OCI-M1 (cell line): ENCODE measurements around the gene SLC33A1.
"Not testable (repeated sequence)": the region's sequence is repeated elsewhere in the genome, so short reads cannot be mapped to it uniquely, and the experiment has no call there.

Source experiments
- DNase-seq: peaks from one replicate; lab custom pipeline; 2025; lab: John Stamatoyannopoulos, UW

Gene SLC33A1

DNA sequence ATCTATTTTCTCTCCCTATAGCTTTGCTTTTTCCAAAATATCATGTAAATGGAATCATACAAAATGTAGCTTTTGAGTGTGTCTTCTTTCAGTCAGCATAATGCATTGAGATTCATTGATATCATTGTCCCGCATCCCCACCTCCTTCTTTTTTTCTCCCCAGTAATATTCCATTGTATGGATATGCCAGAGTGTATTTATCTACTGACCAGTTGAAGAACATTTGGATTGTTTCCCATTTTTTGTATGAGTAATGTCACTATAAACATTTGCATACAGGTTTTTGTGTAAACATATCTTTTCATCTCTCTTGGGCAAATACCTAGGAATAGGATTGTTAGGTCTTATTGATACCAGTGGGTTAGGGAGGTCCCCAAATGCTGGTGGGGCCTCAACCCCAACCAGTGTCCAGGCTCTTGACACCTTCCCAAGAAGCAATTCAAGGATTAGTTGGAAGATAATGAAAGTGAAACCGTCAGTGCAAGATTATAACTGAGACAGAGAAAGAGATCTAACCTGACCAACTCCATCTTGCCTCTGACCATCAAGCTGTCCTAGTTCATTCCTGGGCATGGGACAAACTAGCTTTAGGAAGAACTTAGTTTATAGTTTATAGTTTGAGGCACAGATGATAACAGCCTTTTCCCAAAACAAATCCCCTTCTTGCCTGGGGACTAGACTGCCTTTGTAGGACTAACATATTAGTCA, 7.4 kb upstream of the SLC33A1 start:
- peak; percentile 8 for DNase-seq

DNA sequence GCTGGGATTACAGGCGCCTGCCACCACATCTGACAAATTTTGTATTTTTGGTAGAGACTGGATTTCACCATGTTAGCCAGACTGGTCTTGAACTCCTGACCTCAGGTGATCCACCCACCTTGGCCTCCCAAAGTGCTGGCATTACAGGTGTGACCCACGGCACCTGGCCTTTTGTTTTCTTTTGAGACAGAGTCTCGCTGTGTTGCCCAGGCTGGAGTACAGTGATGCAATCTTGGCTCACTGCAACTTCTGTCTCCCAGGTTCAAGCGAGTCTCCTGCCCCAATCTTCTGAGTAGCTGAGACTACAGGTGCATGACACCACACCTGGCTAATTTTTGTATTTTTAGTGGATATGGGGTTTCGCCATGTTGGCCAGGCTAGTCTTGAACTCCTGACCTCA, 6.2 kb upstream of the SLC33A1 start:
- DNase-seq, result not testable (repeated sequence)

DNA sequence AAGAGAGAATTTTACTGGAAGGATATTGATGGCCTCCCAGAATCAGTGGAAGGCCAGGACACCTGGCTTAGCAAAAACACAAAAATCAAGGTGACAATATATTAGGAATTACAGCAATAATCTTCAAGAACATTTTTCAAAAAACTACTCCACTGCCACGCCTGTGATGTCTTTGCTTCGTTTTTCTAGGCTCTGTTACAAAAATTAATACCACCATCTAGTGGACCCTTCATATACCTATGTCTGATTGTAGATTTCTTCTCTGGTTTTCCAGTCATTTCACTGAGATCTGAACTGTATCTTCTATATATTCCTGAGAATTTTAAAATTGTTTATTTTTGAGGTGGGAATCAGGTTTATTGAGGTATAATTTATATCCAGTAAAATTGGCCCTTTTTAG, 5.6 kb upstream of the SLC33A1 start:
- peak; percentile 74 for DNase-seq

DNA sequence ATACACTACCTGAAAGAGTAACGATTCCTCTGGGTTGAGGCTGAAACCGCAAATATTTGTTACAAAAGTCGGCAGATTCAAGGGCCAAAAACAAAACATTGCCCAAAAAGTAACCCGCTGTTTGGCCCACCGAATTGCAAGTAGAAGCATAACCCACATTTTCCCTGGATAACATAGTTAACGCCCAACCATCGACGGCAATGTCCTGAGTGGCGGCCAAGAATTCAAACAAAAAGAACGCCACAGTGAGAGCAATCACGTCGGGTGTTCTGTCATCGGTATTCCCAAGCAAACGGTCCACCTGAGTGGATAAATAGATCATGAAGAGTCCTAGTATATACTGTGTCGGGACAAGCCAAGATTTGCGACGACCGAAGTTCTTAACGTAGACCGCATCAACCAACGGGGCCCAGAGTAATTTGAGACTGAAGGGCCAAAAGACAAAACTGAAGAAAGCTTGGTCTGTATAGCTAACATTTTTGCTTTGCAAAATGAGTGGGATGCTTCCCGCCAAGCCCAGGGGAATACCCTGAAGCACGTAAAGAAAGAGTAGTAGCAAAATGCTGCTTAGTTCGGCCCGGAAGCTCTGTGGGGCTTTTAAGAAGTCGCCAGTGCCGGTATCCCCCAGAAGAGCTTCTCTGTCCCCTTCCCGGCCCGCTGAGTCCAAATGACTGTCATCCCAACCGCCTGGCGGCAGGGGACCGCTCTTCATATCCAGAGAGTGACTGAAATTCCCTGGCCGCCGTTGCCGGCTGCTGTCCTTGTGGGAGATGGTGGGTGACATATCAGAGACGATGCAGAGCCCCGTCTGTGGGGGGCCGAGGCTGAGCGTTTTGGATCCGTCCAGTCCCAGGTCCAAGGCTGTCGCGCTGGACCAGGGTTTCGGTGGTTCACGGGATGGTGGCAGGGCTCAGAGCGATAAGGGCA, 750 bp downstream of the SLC33A1 start:
- DNase-seq, result peak; percentile 43

DNA sequence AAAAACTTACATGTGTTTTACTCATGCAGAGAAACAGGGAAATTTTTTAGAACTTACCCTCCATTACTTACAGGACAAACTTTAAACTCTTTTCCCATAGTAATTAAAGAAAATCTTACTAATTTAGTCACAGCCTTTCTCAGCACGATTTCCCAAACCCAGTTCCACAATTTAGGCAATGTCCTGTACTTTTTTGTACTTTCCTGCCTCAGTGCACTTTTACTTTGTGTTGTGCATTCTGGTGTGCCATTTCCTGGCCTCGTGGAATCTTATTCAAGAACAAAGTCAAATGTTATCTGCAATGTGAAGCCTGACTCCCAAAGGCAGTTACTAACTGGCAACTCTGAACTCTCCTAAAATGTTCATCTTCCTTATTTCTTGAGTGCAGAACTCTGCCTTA, 1.9 kb downstream of the SLC33A1 start:
- DNase-seq, result peak; percentile 22

DNA sequence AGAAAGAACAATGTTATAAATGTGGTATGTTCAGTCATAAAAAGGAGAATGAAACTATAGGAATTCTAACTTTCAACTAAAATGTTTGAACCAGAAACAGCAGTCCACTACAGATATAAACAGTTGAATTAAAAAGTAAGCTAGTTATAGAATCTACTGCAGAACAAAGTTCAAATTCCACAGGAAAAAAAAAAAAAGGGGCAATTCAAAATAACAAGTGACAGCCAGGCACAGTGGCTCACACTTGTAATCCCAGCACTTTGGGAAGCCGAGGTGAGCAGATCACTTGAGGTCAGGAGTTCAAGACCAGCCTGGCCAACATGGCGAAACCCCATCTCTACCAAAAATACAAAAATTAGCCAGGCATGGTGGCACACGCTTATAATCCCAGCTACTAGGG, 4.8 kb downstream of the SLC33A1 start:
- DNase-seq, result not testable (repeated sequence)

DNA sequence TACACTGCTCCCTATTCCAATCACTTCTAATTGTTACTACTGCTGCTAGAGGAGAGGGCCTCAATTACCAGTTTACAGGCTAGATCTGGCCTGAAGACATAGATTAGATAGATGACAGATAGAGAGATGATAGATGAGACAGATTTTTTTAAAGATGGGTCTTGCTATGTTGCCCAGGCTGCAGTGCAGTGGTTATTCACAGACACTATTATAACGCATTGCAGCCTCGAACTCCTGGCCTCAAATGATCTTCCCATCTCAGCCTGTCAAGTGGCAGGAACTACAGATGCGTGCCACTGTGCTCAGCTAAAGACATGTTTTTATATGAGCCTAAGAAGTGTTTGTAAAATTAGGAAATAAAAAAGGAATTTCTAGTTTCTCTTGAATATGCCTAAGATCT, 6.2 kb downstream of the SLC33A1 start:
- no peak for DNase-seq

DNA sequence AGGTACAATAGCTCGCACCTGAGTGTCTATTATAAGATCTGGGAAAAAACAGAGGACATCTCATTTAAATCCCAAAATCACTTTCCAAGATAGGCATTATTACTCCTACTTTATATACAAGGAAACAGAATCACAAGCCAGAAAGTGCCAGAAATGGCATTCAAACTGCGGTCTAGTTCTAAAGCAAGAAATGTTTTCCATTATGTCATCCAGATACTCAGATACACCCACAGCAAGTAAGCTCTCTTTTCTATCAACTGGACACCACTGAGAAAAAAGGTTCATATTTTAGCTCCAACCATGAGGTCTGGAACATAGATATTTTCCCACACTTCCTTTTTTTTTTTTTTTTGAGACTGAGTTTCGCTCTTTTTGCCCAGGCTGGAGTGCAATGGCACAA, 8.1 kb downstream of the SLC33A1 start:
- DNase-seq, result peak; percentile 39

DNA sequence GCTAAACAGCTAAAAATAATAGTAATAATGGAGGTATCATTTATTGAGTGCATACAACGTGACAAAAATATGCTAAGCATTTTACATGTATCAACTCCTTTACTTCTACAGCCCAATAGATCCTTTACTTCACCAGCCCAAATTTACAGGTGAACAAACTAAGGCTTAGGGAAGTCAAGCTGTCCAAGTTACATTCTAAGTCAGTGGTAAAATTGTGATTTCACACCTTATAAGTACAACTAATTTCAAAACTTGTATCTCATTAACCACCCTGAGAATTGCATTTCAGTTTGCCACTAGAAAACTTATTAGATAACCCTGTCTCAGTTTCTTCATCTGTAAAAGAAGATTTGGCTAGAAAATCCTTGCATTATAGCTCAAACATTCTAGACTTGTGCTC, 10.7 kb downstream of the SLC33A1 start:
- DNase-seq, result no peak

DNA sequence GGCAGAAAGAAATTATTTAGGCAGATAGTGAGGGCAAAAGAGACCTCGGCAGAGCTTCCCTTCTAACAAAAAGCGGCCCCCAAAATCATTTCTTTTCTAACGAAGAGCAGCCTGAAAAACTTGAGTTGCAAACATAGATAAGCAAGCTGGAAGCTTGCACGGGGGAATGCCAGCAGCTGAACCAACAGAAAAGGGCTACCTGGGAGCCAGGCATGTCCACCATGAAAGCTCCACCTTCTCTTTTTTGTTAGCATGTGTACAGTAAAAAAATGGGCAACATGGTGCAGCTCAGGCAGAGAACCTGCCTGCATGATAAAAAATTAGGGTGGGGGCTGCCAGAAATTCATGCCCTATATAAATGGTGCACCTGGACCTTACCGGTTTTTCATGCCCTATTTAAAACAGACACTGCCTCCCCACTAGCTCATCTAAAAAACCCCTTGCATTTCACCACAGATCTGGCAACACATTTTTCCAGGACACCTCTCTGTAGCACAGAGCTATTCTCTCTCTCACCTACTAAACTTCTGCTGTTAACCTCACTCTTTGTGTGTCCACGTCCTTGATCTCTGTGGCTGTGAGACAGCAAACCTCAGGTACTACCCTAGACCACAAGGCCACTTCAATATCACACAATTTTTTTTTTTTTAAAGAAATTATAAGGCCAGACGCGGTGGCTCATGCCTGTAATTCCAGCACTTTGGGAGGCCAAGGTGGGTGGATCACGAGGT, 18.7 kb downstream of the SLC33A1 start:
- peak; percentile 9 for DNase-seq

DNA sequence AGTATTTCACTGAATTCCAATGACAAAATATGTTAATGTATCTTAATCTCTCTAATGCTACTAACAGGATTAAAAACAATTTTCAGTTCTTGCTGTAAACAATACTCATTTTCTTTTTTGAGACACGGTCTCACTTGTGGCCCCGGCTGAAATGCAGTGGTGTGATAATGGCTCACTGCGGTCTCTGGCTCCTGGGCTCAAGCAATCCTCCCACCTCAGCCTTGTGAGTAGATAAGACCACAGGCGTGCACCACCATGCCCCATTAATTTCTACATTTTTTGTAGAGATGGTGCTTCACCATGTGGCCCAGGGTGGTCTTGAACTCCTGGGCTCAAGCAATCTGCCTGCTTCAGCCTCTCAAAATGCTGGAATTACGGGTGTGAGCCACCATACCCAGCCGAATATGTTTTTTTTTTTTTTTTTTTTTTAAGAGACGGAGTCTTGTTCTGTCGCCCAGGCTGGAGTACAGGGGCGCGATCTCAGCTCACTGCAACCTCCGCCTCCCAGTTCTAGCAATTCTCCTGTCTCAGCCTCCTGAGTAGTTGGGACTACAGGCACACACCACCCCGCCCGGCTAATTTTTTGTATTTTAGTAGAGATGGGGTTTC, 25.6 kb downstream of the SLC33A1 start:
- DNase-seq, result peak; percentile 88

DNA sequence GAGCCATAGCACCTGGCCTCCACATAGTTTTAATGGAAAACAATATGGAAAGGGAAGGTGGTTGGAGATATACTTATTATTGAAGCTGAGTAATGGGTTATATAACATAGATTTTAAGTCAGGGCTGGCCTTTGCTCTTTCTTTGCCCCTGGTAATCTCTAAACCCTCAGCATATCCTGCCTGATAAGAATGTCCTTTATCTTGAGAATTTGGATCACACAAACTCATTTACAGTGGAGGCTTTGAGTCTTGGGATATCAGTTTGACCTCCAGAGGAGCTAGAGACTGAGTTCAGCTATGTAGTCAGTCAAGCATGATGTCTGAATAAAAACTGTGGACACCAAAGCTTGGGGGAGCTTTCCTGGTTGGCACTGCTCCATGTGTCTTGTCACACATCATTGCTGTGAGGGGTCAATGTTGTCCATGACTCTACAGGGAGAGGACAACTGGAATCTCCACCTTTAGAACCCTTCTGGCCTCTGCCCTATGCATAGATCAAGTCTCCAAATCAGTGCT, 39.1 kb downstream of the SLC33A1 start:
- peak; percentile 23 for DNase-seq

DNA sequence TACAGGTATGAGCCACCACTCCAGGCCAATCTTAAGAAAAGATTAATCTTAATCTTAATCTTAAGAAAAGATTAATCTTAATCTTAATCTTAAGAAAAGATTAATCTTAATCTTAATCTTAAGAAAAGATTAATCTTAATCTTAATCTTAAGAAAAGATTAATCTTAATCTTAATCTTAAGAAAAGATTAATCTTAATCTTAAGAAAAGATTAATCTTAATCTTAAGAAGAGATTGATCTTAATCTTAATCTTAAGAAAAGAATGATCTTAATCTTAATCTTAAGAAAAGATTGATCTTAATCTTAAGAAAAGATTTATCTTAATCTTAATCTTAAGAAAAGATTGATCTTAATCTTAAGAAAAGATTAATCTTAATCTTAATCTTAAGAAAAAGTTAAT, 41.0 kb downstream of the SLC33A1 start:
- DNase-seq, result not testable (repeated sequence)

DNA sequence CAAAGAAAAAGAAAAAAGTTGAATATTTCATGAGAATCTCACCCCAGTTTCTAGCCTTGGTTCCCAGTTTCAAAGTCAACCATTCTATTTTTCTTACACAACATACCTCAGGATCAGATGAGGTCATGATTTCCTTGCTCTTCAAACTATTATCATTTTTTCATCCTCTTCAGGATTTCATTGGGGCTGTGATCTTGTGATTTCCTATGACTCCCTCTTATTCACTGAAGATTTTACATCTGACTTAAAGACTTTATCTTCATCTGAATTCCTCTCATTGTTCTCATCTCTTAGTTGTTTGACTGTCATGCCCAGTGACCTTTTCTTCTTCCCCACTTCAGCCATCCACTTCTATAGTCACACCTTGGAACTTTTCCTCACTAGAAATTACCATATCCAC, 45.0 kb downstream of the SLC33A1 start:
- DNase-seq, result no peak

DNA sequence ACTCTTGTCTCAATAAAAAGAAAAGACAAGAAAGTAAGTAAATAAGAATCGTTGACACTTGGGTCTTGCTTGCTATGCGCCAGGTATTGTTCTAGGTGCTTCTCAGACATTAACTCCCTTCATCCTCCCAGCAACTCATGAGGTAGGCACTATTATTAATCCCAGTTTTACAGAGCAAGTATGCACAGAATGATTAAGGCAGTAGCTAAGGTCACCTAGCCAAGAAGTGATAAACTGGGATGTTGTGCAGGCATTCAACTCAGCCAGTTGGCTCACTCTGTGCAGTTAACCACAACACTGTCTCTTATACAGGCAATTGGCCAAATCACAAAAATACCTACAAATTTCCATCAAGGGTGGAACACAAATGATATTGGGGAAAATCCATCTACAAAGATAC, 46.4 kb downstream of the SLC33A1 start:
- no peak for DNase-seq

DNA sequence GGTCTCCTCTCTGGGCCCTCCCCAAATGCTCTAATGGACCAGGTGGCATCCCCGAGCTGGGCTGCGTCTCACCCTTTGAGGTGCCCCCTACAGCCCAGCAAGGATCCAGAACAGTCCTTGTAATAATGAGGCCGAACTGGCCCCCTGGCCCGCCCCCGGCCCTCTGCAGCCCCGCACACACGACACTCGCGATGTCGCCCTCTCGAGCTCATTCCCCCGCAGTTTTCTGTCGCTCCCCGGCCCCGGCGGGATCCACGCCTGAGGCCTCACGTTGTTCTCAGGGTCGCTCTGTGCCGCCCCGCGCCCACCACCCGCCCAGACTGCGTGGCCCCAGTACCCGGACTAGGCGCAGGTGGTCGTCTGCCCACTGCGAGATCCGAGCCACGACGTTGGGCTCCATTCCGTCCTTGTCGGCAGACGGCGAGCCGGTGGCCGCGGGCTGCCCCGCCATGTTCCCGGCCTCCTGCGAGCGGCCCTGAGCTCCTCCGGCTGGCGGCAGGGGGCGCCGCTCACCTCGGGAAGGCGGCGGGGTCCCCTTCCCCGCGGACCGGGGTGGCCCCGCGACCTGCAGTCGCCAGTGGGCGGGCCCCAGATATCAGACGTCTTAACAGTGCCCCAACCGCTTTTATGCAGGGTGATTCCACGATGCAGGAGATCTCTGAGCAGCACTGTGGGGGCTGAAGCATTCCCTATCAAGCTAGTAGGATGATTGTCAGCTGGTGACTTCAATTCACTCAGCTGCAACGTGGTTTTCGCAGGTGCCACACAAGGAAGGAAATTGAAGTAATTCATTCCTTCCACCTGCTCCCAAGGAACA, 48.2 kb downstream of the SLC33A1 start, which contains the start of gene C3orf33:
Gene C3orf33, minus strand, starts transcription at position 477 of the 817 bp plus-strand sequence. Its CDS starts 26 bp downstream, at position 451.
- peak; percentile 77 for DNase-seq

DNA sequence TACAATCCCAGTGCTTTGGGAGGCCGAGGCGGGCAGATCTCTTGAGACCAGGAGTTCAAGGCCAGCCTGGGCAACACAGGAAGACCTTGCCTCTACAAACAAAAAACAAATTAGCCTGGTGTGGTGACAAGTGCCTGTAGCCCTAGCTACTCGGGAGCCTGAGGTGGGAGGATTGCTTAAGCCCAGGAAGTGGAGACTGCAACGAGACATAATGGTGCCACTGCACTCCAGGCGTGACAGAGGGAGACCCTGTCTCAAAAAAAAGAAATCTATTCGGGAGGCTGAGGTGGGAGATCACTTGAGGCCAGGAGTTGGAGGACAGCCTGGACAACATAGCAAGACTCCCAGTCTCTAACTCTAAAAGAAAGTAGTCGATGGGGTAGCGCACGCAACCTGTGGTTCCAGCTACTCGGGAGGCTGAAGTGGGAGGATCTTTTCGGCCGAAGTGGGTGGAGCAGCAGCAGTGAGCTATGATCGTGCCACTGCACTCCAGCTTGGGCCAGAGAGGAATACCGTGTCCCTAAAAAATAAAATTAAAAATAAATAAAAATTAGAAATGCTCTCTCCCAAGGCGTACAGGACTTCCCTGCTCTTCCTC, 48.9 kb downstream of the SLC33A1 start:
- DNase-seq, result peak; percentile 63

DNA sequence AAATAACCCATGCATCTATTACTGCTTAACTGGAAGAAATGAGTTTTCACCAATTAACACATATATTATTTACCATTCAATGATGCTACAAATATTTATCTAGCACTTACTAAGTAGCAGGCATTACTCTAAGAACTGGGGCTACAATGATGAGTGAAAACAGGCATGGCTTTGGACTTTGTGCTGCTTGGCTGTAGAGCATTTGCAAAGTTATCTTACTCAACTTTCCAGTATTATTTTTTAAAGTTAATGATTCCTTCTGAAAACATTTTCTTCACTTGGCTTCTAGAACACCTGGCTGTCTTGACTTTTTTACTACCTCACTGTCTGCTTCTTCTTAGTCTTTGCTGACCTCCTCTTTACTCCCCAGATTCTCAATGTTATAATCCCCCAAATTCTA, 49.9 kb downstream of the SLC33A1 start:
- DNase-seq, result no peak

DNA sequence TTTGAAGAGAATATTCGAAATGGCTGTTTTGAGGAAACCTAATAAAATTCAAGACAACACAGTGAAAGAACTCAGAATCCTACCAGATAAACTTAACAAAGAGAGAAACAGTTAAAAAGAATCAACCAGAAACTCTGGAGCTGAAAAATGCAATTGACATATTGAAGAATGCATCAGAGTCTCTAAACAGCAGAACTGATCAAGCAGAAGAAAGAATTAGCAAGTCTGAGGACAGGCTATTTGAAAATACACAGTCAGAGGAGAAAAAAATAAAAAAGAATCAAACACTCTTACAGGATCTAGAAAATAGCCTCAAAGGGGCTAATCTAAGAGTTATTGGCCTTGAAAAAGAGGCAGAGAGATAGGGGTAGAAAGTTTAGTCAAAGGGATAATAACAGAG, 61.7 kb downstream of the SLC33A1 start:
- DNase-seq, result no peak

DNA sequence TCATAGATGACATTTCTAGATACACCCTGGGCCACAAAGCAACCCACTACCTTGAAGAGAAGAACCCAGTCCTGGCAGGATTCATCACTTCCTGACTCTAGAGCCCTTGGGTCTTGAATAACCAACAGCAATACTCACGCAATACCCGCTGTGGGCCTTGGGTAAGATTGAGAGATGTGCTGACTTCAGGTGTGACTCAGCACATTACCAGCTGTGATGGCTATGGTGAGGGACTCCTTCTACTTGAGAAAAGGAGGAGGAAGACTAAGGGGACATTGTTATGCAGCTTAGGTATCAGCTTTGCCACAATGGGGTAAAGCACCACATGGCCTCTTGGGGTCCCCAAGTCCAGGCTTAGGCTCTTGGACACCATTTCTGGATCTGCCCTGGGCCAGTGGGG, 63.0 kb downstream of the SLC33A1 start:
- DNase-seq, result peak; percentile 31
